Chondrocyte (in vitro differentiated cells): ENCODE data around the gene ADGRL2. TPM values are rescaled to one million over a fixed set of nuclear protein-coding genes. Genes with fewer than 3 reads are reported as not detected.

Source experiments
- DNase-seq: peaks from one replicate; pipeline ENCODE4 v3.0.0; 2021; ENCODE audit warnings: mixed read lengths, low spot score
- H3K27ac Mint-ChIP-seq: one replicate; pipeline ENCODE4 v1.8.0; 2021; ENCODE audit warnings: mild to moderate bottlenecking, moderate library complexity, mixed read lengths; ENCODE audit not compliant: unreplicated experiment
- H3K27me3 Mint-ChIP-seq: 2 replicates; pipeline ENCODE4 v1.8.0; 2021; ENCODE audit warnings: low read depth, mixed read lengths
- H3K36me3 Mint-ChIP-seq: 2 replicates; pipeline ENCODE4 v1.8.0; 2021; ENCODE audit warnings: low read depth, mixed read lengths
- H3K4me1 Mint-ChIP-seq: 2 replicates; pipeline ENCODE4 v1.8.0; 2021; ENCODE audit warnings: low read depth, mild to moderate bottlenecking, mixed read lengths
- H3K4me3 Mint-ChIP-seq: one replicate; pipeline ENCODE4 v1.8.0; 2021; ENCODE audit warnings: mild to moderate bottlenecking, moderate library complexity, mixed read lengths; ENCODE audit not compliant: unreplicated experiment
- H3K9me3 Mint-ChIP-seq: 2 replicates; pipeline ENCODE4 v1.8.0; 2021; ENCODE audit warnings: low read depth, mixed read lengths
- CTCF ChIP-seq: fragments of 200-600 bp; sonication (generic); IDR thresholded peaks from 2 replicates; pipeline ENCODE4 v1.5.0; 2021; ENCODE audit warnings: antibody characterized with exemption, mild to moderate bottlenecking, moderate library complexity
- total RNA-seq: library from RNA; stranded (reverse); gene quantifications from 3 replicates; pipeline ENCODE4 v1.2.1, GENCODE V29; 2021

Gene ADGRL2
- total RNA-seq, 1 donor from 2014 or later, result 51.2 TPM

- Mint-ChIP-seq H3K9me3 (no peaks in the 10 kb centered on the region), H3K4me1 (peaks cover 11% of the 10 kb centered on the region), H3K27me3 (no peaks in the 10 kb centered on the region), H3K36me3 (no peaks in the 10 kb centered on the region), H3K4me3 (no peak overlapping the region), H3K27ac (no peak overlapping the region)
- DNase-seq, result no peak
- no peak for TF ChIP-seq CTCF
These were observed 8.6 kb upstream of the ADGRL2 start for GRCh38 chr1:81792184-81792583.

GRCh38 chr1:81797701-81798100 is 3.0 kb upstream of the ADGRL2 start:
- no peaks in the 10 kb centered on the region for H3K36me3 Mint-ChIP-seq
- no peak for TF ChIP-seq CTCF
- H3K27ac Mint-ChIP-seq, result no peak overlapping the region
- no peak for DNase-seq
- no peaks in the 10 kb centered on the region for H3K9me3 Mint-ChIP-seq
- no peaks in the 10 kb centered on the region for H3K27me3 Mint-ChIP-seq
- peaks cover 14% of the 10 kb centered on the region for H3K4me1 Mint-ChIP-seq
- no peak overlapping the region for H3K4me3 Mint-ChIP-seq

DNA sequence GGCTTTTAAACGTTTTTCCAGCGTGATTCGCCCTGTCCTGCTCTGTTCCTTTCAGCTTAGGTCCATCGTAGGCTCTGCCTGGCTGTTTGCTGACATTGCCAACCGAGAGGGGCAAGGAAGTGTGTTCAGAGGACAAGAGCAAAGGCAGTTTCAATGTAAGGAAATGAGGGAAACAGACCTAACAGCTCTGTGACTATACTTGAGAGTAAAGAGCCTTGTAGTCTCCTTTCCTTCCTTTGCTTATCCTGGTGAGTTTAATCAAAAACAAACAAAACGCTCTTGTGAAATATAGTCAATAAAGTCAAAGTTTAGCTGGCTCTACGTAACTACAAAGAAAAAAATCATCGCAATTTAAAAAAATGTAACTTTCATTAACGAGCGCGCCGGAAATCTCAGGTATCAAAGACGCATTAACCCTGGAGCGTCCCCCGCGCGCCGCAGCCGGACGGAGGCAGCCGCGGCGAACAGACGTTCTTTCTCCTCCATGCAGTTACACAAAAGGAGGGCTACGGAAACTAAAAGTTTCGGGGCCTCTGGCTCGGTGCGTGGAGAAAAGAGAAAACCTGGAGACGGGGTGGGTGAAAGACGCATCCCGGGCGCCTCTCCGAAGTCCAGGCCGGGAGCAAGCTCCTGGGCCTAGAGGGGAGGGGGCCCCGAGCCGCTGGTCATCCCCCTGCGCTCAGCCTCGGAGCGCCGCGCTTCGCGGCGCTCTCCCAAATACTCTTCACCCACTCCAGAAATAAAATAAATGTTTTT is 617 bp upstream of the ADGRL2 start:
- Mint-ChIP-seq H3K9me3 (no peaks in the 10 kb centered on the region), H3K27me3 (no peaks in the 10 kb centered on the region), H3K36me3 (no peaks in the 10 kb centered on the region), H3K27ac (peak overlapping the region; percentile 96), H3K4me3 (peak overlapping the region; percentile 99), H3K4me1 (peaks cover 19% of the 10 kb centered on the region)
- DNase-seq, result no peak
- TF ChIP-seq CTCF, result peak; percentile 47

- peak; percentile 87 for DNase-seq
- Mint-ChIP-seq H3K36me3 (no peaks in the 10 kb centered on the region), H3K27ac (peak overlapping the region; percentile 98), H3K9me3 (no peaks in the 10 kb centered on the region), H3K4me3 (peak overlapping the region; percentile 99), H3K4me1 (peaks cover 36% of the 10 kb centered on the region), H3K27me3 (no peaks in the 10 kb centered on the region)
- no peak for TF ChIP-seq CTCF
These were observed 1.1 kb downstream of the ADGRL2 start for GRCh38 chr1:81801651-81802456.

- peak overlapping the region; percentile 87 for H3K4me3 Mint-ChIP-seq
- peak overlapping the region; percentile 90 for H3K27ac Mint-ChIP-seq
- no peaks in the 10 kb centered on the region for H3K9me3 Mint-ChIP-seq
- H3K36me3 Mint-ChIP-seq, result no peaks in the 10 kb centered on the region
- no peak for TF ChIP-seq CTCF
- no peak for DNase-seq
- peaks cover 38% of the 10 kb centered on the region for H3K4me1 Mint-ChIP-seq
- H3K27me3 Mint-ChIP-seq, result no peaks in the 10 kb centered on the region
These were observed 1.6 kb downstream of the ADGRL2 start for GRCh38 chr1:81802457-81802706.
